Measurements from ENCODE around the gene SGSM2. TPM values are rescaled to one million over a fixed set of nuclear protein-coding genes. Genes with fewer than 3 reads are reported as not detected.

SGSM2 gene
- total RNA-seq, result 19.8 TPM

DNA sequence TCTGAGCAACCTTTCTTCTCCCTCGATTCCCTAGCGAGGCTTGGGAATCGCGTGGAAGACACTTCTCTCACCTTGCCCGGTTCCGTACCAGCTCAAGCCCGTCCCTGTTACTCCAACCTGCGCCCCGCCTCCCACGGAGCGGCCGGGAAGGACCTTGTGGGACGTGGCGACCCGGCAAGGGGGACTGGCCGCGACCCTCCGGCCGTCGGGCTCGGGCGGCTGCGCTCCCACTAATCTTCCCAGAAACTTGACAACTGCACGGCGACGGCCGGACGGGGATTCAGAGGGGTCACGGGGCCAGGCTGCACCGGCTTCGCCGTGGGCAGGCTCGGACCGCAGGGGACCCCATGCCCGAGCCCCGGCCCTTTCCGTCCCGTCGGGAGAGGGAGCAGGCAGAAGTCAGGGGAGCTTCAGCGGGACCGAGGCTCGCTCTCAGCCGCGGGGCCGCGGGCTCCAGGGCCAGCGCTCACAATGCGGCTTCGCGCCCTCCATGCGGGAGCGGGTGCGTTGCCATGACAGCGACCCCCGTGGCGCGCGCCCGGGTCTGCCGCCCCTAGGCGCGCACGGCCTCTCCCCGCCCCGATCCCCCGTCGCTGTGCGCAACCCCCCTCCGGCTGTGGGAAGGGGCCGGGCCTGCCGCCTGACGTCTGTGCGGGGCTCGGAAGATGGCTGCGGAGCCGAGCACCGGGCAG, at the start of gene SGSM2:
Gene SGSM2, plus strand, starts transcription at position 650 of the 692 bp plus-strand sequence. CDS start 188 bp downstream, outside the sequence.
- H3K4me3 ChIP-seq (ENCODE audit: low read length in 3 of 3), result peak within 1 kb of the TSS; percentile 91 to 99 (median 99)
- no peaks in the 10 kb centered on the region for H3K9me3 ChIP-seq (ENCODE audit: control insufficient read depth in 3 of 3, low read length in 3 of 3)
- H3K27me3 ChIP-seq (ENCODE audit: control insufficient read depth in 3 of 3, insufficient read depth in 3 of 3, low read length in 3 of 3), result no peaks in the 10 kb centered on the region
- H3K27ac ChIP-seq (ENCODE audit: low read depth, low read length), result peak within 1 kb of the TSS; percentile 86
- H3K4me1 ChIP-seq (ENCODE audit: control insufficient read depth in 3 of 3, insufficient read depth in 3 of 3, low read length in 3 of 3), result peaks cover 16 to 36% (median 19%) of the 10 kb centered on the region in 3 donors
- peaks cover 30 to 36% (median 30%) of the 10 kb centered on the region in 3 donors for H3K36me3 ChIP-seq (ENCODE audit: control insufficient read depth in 3 of 3, insufficient read depth in 3 of 3, low read length in 3 of 3)
- H3K9ac ChIP-seq (ENCODE audit: low read depth in 1 of 3, low read length in 3 of 3), result peak within 1 kb of the TSS; percentile 92 to 94 (median 93)

DNA sequence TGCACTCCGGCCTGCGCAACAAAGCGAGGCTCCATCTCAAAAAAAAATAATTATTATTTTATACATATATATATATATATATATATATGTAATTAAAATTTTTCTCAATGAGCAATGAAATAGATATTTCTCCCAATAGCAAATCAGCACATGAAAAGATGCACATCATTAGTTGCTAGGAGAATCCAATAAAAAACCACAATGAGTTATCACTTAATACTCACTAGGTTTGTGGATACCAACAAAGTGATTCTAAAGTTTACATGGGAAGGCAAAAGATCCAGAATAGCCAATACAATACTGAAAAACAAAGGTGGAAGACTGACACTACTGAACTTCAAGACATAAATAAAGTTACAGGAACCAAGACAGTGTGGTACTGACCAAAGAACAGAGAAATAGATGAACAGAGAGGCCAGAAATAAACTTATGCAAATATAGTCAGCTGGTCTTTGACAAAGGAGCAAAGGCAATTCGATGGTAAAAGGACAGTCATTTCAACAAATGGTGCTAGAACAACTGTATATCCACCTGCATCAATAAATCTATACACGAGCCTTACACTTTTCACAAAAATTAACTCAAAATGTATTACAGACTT, 47.3 kb upstream of the SGSM2 start:
- Histone ChIP-seq H3K27me3 (ENCODE audit: control insufficient read depth in 3 of 3, insufficient read depth in 3 of 3, low read length in 3 of 3) (no peaks in the 10 kb centered on the region), H3K9me3 (ENCODE audit: control insufficient read depth in 3 of 3, low read length in 3 of 3) (no peaks in the 10 kb centered on the region), H3K9ac (ENCODE audit: low read depth in 1 of 3, low read length in 3 of 3) (no peak overlapping the region), H3K4me1 (ENCODE audit: control insufficient read depth in 3 of 3, insufficient read depth in 3 of 3, low read length in 3 of 3) (no peaks in the 10 kb centered on the region), H3K4me3 (ENCODE audit: low read length in 3 of 3) (no peak overlapping the region), H3K36me3 (ENCODE audit: control insufficient read depth in 3 of 3, insufficient read depth in 3 of 3, low read length in 3 of 3) (peaks cover 21 to 54% (median 43%) of the 10 kb centered on the region in 3 donors), H3K27ac (ENCODE audit: low read depth, low read length) (no peak overlapping the region)

DNA sequence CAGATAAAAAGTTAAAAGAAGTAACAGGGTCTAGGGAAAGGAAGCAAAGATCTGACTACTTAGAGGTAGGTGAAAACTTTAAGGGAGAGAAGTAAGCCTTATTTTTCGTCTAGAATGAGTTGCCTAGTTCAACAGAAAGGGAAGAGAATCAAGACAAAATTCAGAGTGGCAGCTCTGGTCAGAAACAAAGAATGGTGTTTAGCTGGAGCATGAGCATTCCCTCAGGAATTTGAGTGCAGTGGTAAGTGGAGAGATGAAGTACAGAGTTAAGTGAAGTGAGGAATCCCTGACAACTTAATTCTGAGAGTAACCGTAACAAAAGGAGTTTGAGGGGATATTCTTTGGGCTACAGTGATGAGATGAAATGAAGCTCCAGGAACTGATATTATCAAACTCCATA, 45.2 kb upstream of the SGSM2 start:
- Histone ChIP-seq H3K4me1 (ENCODE audit: control insufficient read depth in 3 of 3, insufficient read depth in 3 of 3, low read length in 3 of 3) (no peaks in the 10 kb centered on the region), H3K4me3 (ENCODE audit: low read length in 3 of 3) (no peak overlapping the region), H3K36me3 (ENCODE audit: control insufficient read depth in 3 of 3, insufficient read depth in 3 of 3, low read length in 3 of 3) (peaks cover 31 to 69% (median 63%) of the 10 kb centered on the region in 3 donors), H3K27me3 (ENCODE audit: control insufficient read depth in 3 of 3, insufficient read depth in 3 of 3, low read length in 3 of 3) (no peaks in the 10 kb centered on the region), H3K27ac (ENCODE audit: low read depth, low read length) (no peak overlapping the region), H3K9me3 (ENCODE audit: control insufficient read depth in 3 of 3, low read length in 3 of 3) (no peaks in the 10 kb centered on the region), H3K9ac (ENCODE audit: low read depth in 1 of 3, low read length in 3 of 3) (no peak overlapping the region)

GRCh38 chr17:2295575-2295974, 41.7 kb upstream of the SGSM2 start:
- Histone ChIP-seq H3K27ac (ENCODE audit: low read depth, low read length) (no peak overlapping the region), H3K9me3 (ENCODE audit: control insufficient read depth in 3 of 3, low read length in 3 of 3) (no peaks in the 10 kb centered on the region), H3K4me1 (ENCODE audit: control insufficient read depth in 3 of 3, insufficient read depth in 3 of 3, low read length in 3 of 3) (peaks cover 0 to 5% (median 3%) of the 10 kb centered on the region in 3 donors), H3K4me3 (ENCODE audit: low read length in 3 of 3) (no peak overlapping the region), H3K27me3 (ENCODE audit: control insufficient read depth in 3 of 3, insufficient read depth in 3 of 3, low read length in 3 of 3) (no peaks in the 10 kb centered on the region), H3K9ac (ENCODE audit: low read depth in 1 of 3, low read length in 3 of 3) (no peak overlapping the region), H3K36me3 (ENCODE audit: control insufficient read depth in 3 of 3, insufficient read depth in 3 of 3, low read length in 3 of 3) (peaks cover 40 to 77% (median 73%) of the 10 kb centered on the region in 3 donors)

GRCh38 chr17:2297023-2297422, 40.3 kb upstream of the SGSM2 start:
- Histone ChIP-seq H3K27me3 (ENCODE audit: control insufficient read depth in 3 of 3, insufficient read depth in 3 of 3, low read length in 3 of 3) (no peaks in the 10 kb centered on the region), H3K9me3 (ENCODE audit: control insufficient read depth in 3 of 3, low read length in 3 of 3) (no peaks in the 10 kb centered on the region), H3K9ac (ENCODE audit: low read depth in 1 of 3, low read length in 3 of 3) (no peak overlapping the region), H3K36me3 (ENCODE audit: control insufficient read depth in 3 of 3, insufficient read depth in 3 of 3, low read length in 3 of 3) (peaks cover 37 to 71% (median 61%) of the 10 kb centered on the region in 3 donors), H3K4me1 (ENCODE audit: control insufficient read depth in 3 of 3, insufficient read depth in 3 of 3, low read length in 3 of 3) (peaks cover 3 to 9% (median 4%) of the 10 kb centered on the region in 3 donors), H3K27ac (ENCODE audit: low read depth, low read length) (no peak overlapping the region), H3K4me3 (ENCODE audit: low read length in 3 of 3) (no peak overlapping the region)

GRCh38 chr17:2299136-2299535, 38.2 kb upstream of the SGSM2 start:
- Histone ChIP-seq H3K9ac (ENCODE audit: low read depth in 1 of 3, low read length in 3 of 3) (no peak overlapping the region), H3K4me1 (ENCODE audit: control insufficient read depth in 3 of 3, insufficient read depth in 3 of 3, low read length in 3 of 3) (peaks cover 9 to 22% (median 14%) of the 10 kb centered on the region in 3 donors), H3K27ac (ENCODE audit: low read depth, low read length) (no peak overlapping the region), H3K4me3 (ENCODE audit: low read length in 3 of 3) (no peak overlapping the region), H3K36me3 (ENCODE audit: control insufficient read depth in 3 of 3, insufficient read depth in 3 of 3, low read length in 3 of 3) (peaks cover 25 to 56% (median 45%) of the 10 kb centered on the region in 3 donors), H3K9me3 (ENCODE audit: control insufficient read depth in 3 of 3, low read length in 3 of 3) (no peaks in the 10 kb centered on the region), H3K27me3 (ENCODE audit: control insufficient read depth in 3 of 3, insufficient read depth in 3 of 3, low read length in 3 of 3) (no peaks in the 10 kb centered on the region)

DNA sequence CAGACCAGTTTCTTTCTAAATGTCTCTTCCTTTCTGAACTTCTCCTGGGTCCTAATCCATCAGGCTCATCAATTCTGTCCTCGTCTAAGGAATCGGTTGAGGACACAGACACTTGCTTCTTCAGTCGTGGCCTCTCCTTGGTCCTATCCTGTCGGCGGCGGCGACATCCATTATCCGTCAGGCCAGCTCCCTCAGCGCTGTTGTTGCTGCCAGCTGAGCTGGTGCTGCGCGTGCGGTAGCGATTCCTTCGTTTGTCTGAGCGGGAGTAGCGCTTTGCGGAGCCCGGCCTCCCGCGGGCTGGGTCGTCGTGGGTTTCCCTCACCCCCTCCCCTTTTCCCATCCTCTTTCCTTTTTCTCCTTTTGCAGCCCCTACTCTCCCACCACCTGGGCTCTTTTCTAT, 37.5 kb upstream of the SGSM2 start:
- H3K36me3 ChIP-seq (ENCODE audit: control insufficient read depth in 3 of 3, insufficient read depth in 3 of 3, low read length in 3 of 3), result peaks cover 23 to 52% (median 40%) of the 10 kb centered on the region in 3 donors
- no peaks in the 10 kb centered on the region for H3K27me3 ChIP-seq (ENCODE audit: control insufficient read depth in 3 of 3, insufficient read depth in 3 of 3, low read length in 3 of 3)
- H3K4me3 ChIP-seq (ENCODE audit: low read length in 3 of 3), result no peak overlapping the region
- no peak overlapping the region for H3K27ac ChIP-seq (ENCODE audit: low read depth, low read length)
- H3K9me3 ChIP-seq (ENCODE audit: control insufficient read depth in 3 of 3, low read length in 3 of 3), result no peaks in the 10 kb centered on the region
- peaks cover 9 to 22% (median 14%) of the 10 kb centered on the region in 3 donors for H3K4me1 ChIP-seq (ENCODE audit: control insufficient read depth in 3 of 3, insufficient read depth in 3 of 3, low read length in 3 of 3)
- no peak overlapping the region for H3K9ac ChIP-seq (ENCODE audit: low read depth in 1 of 3, low read length in 3 of 3)

GRCh38 chr17:2302778-2303203, 34.5 kb upstream of the SGSM2 start:
- no peaks in the 10 kb centered on the region for H3K9me3 ChIP-seq (ENCODE audit: control insufficient read depth in 3 of 3, low read length in 3 of 3)
- H3K27me3 ChIP-seq (ENCODE audit: control insufficient read depth in 3 of 3, insufficient read depth in 3 of 3, low read length in 3 of 3), result no peaks in the 10 kb centered on the region
- H3K4me3 ChIP-seq (ENCODE audit: low read length in 3 of 3), result peak overlapping the region; percentile 88 to 93 (median 91)
- H3K4me1 ChIP-seq (ENCODE audit: control insufficient read depth in 3 of 3, insufficient read depth in 3 of 3, low read length in 3 of 3), result peaks cover 9 to 17% (median 13%) of the 10 kb centered on the region in 3 donors
- peaks cover 12 to 24% (median 13%) of the 10 kb centered on the region in 3 donors for H3K36me3 ChIP-seq (ENCODE audit: control insufficient read depth in 3 of 3, insufficient read depth in 3 of 3, low read length in 3 of 3)
- peak overlapping the region; percentile 88 to 93 (median 90) for H3K9ac ChIP-seq (ENCODE audit: low read depth in 1 of 3, low read length in 3 of 3)
- H3K27ac ChIP-seq (ENCODE audit: low read depth, low read length), result peak overlapping the region; percentile 83

GRCh38 chr17:2303204-2304188, 33.8 kb upstream of the SGSM2 start, which contains the start of the genes SMG6 and SRR:
TSS of gene SMG6 (minus strand) at chr17:2303785. CDS start at chr17:2303720, 65 bp downstream.
TSS of gene SRR (plus strand) at chr17:2303950. CDS start at chr17:2315561, 11,611 bp downstream.
- no peaks in the 10 kb centered on the region for H3K9me3 ChIP-seq (ENCODE audit: control insufficient read depth in 3 of 3, low read length in 3 of 3)
- H3K27me3 ChIP-seq (ENCODE audit: control insufficient read depth in 3 of 3, insufficient read depth in 3 of 3, low read length in 3 of 3), result no peaks in the 10 kb centered on the region
- peak within 1 kb of the TSS; percentile 91 to 93 (median 93) for H3K4me3 ChIP-seq (ENCODE audit: low read length in 3 of 3)
- H3K4me1 ChIP-seq (ENCODE audit: control insufficient read depth in 3 of 3, insufficient read depth in 3 of 3, low read length in 3 of 3), result peaks cover 9 to 17% (median 11%) of the 10 kb centered on the region in 3 donors
- H3K9ac ChIP-seq (ENCODE audit: low read depth in 1 of 3, low read length in 3 of 3), result peak within 1 kb of the TSS; percentile 88 to 93 (median 90)
- peaks cover 12 to 21% (median 13%) of the 10 kb centered on the region in 3 donors for H3K36me3 ChIP-seq (ENCODE audit: control insufficient read depth in 3 of 3, insufficient read depth in 3 of 3, low read length in 3 of 3)
- peak within 1 kb of the TSS; percentile 83 for H3K27ac ChIP-seq (ENCODE audit: low read depth, low read length)
